HepG2 (cell line): ENCODE measurements around the gene ZNF185. TPM values are rescaled to one million over a fixed set of nuclear protein-coding genes. Genes with fewer than 3 reads are reported as not detected.
"Not testable (repeated sequence)": the region's sequence is repeated elsewhere in the genome, so short reads cannot be mapped to it uniquely, and the experiment has no call there.

Source experiments
- ATAC-seq: fragments of 200-7000 bp; cut with Tn5 transposase; 3 replicates; pipeline ENCODE4 v1.9.1; 2020; ENCODE audit warnings: mild to moderate bottlenecking, moderate library complexity
- BruUV-seq: library from RNA; stranded (reverse); fragments of 400-500 nt; replicated peaks from 2 replicates; lab custom pipeline; 2021; lab: Mats Ljungman, UMichigan
- CTCF ChIA-PET: fragments of 300-600 bp; formaldehyde crosslinking; extraction: SDS; loops from one replicate; lab custom pipeline; 2021; ENCODE audit warnings: low total read pairs, inconsistent platforms, low intra/inter-chr PET ratio; lab: Yijun Ruan, JAX
- POLR2A ChIA-PET: fragments of 350-600 bp; sonication (Branson Sonifier 250); formaldehyde crosslinking; loops from one replicate; lab custom pipeline; 2020; ENCODE audit warnings: antibody characterized with exemption, inconsistent platforms; lab: Yijun Ruan, JAX
- DNase-seq: peaks from one replicate; pipeline ENCODE4 v3.0.0-alpha.2; 2015; ENCODE audit warnings: low spot score
- FAIRE-seq: peaks from 3 replicates; lab custom pipeline; 2011; peaks lifted over from hg19 to GRCh38; lab: Jason Lieb, UNC
- H2AFZ ChIP-seq: one replicate; pipeline ENCODE4 v1.6.1; 2011; ENCODE audit warnings: low read length, inconsistent platforms
- H3K27ac ChIP-seq: fragments of 300-600 bp; 3 replicates; pipeline ENCODE4 v1.8.0; 2011; ENCODE audit warnings: mixed run types, mild to moderate bottlenecking, mixed read lengths, low read length, inconsistent platforms; ENCODE audit not compliant: insufficient read depth; ENCODE audit errors: extremely low read length
- H3K27me3 ChIP-seq, 2 experiments: fragments of 200-600 bp in 1 of 2; 2 replicates in 1 of 2; 3 replicates in 1 of 2; pipeline versions ENCODE4 v1.6.0 to v1.8.0; 2011; ENCODE audit warnings: low read length in 2 of 2, mild to moderate bottlenecking in 2 of 2, moderate library complexity in 2 of 2, inconsistent platforms in 1 of 2; ENCODE audit not compliant: insufficient read depth in 2 of 2, control insufficient read depth in 1 of 2
- H3K36me3 ChIP-seq, 2 experiments: fragments of 200-600 bp in 1 of 2; replicated peaks in 1 of 2; 2 replicates in 1 of 2; 3 replicates in 1 of 2; pipeline versions ENCODE4 v1.5.1 to v1.8.0; 2011; ENCODE audit warnings: low read length in 2 of 2, inconsistent platforms in 1 of 2; ENCODE audit not compliant: insufficient read depth in 2 of 2, control insufficient read depth in 1 of 2
- H3K4me1 ChIP-seq: 2 replicates; pipeline ENCODE4 v1.5.1; 2012; ENCODE audit warnings: low read length, inconsistent platforms; ENCODE audit not compliant: insufficient read depth
- H3K4me2 ChIP-seq: 2 replicates; pipeline ENCODE4 v1.6.0; 2011; ENCODE audit warnings: low read depth, low read length, inconsistent platforms
- H3K4me3 ChIP-seq, 3 experiments: fragments of 200-600 bp in 1 of 3; sonication (generic), shearing (Covaris generic) in 1 of 3; replicated peaks in 1 of 3; 2 replicates each; pipeline ENCODE4 v1.5.1; 2011 to 2016; ENCODE audit warnings: low read length in 3 of 3, inconsistent platforms in 2 of 3, low read depth in 2 of 3, mild to moderate bottlenecking in 2 of 3, control low read depth in 1 of 3, mixed read lengths in 1 of 3; ENCODE audit not compliant: insufficient read depth in 1 of 3
- H3K79me2 ChIP-seq: one replicate; pipeline ENCODE4 v1.6.1; 2011; ENCODE audit warnings: low read length, inconsistent platforms; ENCODE audit not compliant: insufficient read depth
- H3K9ac ChIP-seq: 2 replicates; pipeline ENCODE4 v1.6.0; 2011; ENCODE audit warnings: mild to moderate bottlenecking, low read depth, low read length, inconsistent platforms; ENCODE audit not compliant: insufficient read depth
- H3K9me3 ChIP-seq: 2 replicates; pipeline ENCODE4 v1.5.1; 2012; ENCODE audit warnings: mild to moderate bottlenecking, low read length
- H4K20me1 ChIP-seq: 2 replicates; pipeline ENCODE4 v1.6.0; 2011; ENCODE audit warnings: inconsistent platforms, mild to moderate bottlenecking, low read length, moderate library complexity; ENCODE audit not compliant: insufficient read depth
- KIAA2018 ChIP-seq: sonication (generic); formaldehyde crosslinking; IDR thresholded peaks from 2 replicates; pipeline ENCODE4 v1.5.0; 2020; ENCODE audit warnings: mild to moderate bottlenecking, missing genetic modification reagents, borderline replicate concordance
- ZNF687 ChIP-seq: sonication (generic); formaldehyde crosslinking; IDR thresholded peaks from 2 replicates; pipeline ENCODE4 v1.5.1; 2020; ENCODE audit warnings: mild to moderate bottlenecking, missing genetic modification reagents, moderate library complexity
- WGBS: methylation state at CpG from one replicate; pipeline ENCODE4 v1.1.6; 2017; ENCODE audit warnings: low lambda C conversion rate; 5-methylcytosine and 5-hydroxymethylcytosine counted together
- in situ Hi-C: cut with HindIII; loops from 2 replicates; pipeline ENCODE4 v1.10.0; 2017; ENCODE audit warnings: low pct_unique_long_range_greater_than_20kb; ENCODE audit not compliant: extremely low pct_ligation_motif_present
- intact Hi-C: fragments of 100-400 bp; cut with micrococcal nuclease; formaldehyde crosslinking; loops from one replicate; pipeline ENCODE4 v1.10.0; 2022; ENCODE audit not compliant: unreplicated experiment
- polyA plus RNA-seq, 8 experiments: library from polyadenylated mRNA; depleted of rRNA in 3 of 8; stranded (reverse) in 7 of 8; unstranded in 1 of 8; fragments of >200 nt; fragmentation: Illumina TruSeq in 4 of 8; extraction: Trizol in 4 of 8; gene quantifications; 2 replicates each; pipeline versions ENCODE4 v1.2.1 to v1.2.3, GENCODE V29; 2011 to 2016; ENCODE audit warnings: low read depth in 4 of 8, missing spikeins in 1 of 8, mixed read lengths in 1 of 8; ENCODE audit not compliant: insufficient read depth in 1 of 8
- total RNA-seq, 5 experiments: library from RNA; depleted of rRNA; stranded (reverse); fragments of >200 nt; fragmentation: Illumina TruSeq; extraction: Trizol; gene quantifications; 2 replicates each; pipeline ENCODE4 v1.2.3, GENCODE V29; 2016; ENCODE audit warnings: low read depth in 1 of 5

The ZNF185 gene
- total and polyA plus RNA-seq, 2 of the 13 experiments (the other 11 are each of a cell fraction or from before 2014, with no cell fraction given): 1.6 to 3.4 TPM

- in situ Hi-C loops (no loop called here), intact Hi-C loops (no loop called here)
- no TSS peak for BruUV-seq
- no peak overlapping the region for H3K27ac ChIP-seq
- peak overlapping the region; percentile 57 for H3K4me2 ChIP-seq
- TF ChIP-seq ZNF687 (CRISPR knock-in tag) (0 out of 2 replicates have a peak, but pooled peaks have one; percentile 15), KIAA2018 (CRISPR knock-in tag) (no peak)
- H3K9ac ChIP-seq: no peak overlapping the region
- no peaks in the 10 kb centered on the region for H3K9me3 ChIP-seq
- H3K79me2 ChIP-seq: no peaks in the 10 kb centered on the region
- DNase-seq (no peak), ATAC-seq (peak; percentile 49), FAIRE-seq (no peak)
- H3K4me3 ChIP-seq: no peak overlapping the region
- H2AFZ ChIP-seq: no peak overlapping the region
- H3K27me3 ChIP-seq: no peaks in the 10 kb centered on the region
- no peaks in the 10 kb centered on the region for H4K20me1 ChIP-seq
- 7% methylated on average over 3 of the region's 14 CpGs for WGBS
- ChIA-PET POLR2A (no interaction called here), CTCF (no interaction called here)
- H3K36me3 ChIP-seq: no peaks in the 10 kb centered on the region
- H3K4me1 ChIP-seq: peaks cover 12% of the 10 kb centered on the region
Measured at GRCh38 chrX:152908486-152908885, 10.6 kb downstream of the ZNF185 start.

GRCh38 chrX:152910018-152910417 lies 12.2 kb downstream of the ZNF185 start:
- H3K9me3 ChIP-seq, H3K79me2 ChIP-seq, H3K27ac ChIP-seq, intact Hi-C loops, FAIRE-seq, BruUV-seq, H3K36me3 ChIP-seq, POLR2A ChIA-PET, in situ Hi-C loops, H3K4me2 ChIP-seq, H3K27me3 ChIP-seq, ATAC-seq, DNase-seq, H3K9ac ChIP-seq, H2AFZ ChIP-seq, CTCF ChIA-PET, H3K4me3 ChIP-seq, H4K20me1 ChIP-seq: not testable (repeated sequence)
- peaks cover 12% of the 10 kb centered on the region for H3K4me1 ChIP-seq
- WGBS: 51% methylated on average over 7 of the region's 7 CpGs
